Measurements from ENCODE around the gene CREB5.

Gene CREB5

DNA sequence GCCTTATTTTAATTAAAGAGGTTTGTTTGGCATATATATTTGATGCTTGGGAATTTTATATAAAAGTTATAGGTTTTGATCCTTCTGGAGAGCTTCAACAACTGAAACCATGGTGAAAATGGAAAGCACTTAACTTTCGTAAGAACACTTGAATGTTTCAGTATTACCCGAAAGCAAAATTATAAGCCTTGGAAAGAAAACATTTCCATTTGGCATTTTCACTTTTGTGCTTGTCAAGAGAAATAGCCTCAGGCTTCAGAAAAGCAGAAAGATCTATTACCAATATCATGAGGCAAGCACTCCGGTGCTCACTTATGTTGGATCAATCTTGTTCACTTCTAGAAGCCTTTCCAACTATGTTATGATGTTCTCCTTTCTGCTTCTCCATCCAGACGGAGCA lies 289.9 kb downstream of the CREB5 start:
- H3K27ac ChIP-seq (ENCODE audit: poor library complexity, severe bottlenecking): no peak overlapping the region
- H3K36me3 ChIP-seq (ENCODE audit: low read depth): no peaks in the 10 kb centered on the region
- H3K27me3 ChIP-seq (ENCODE audit: insufficient read depth, poor library complexity, severe bottlenecking): no peaks in the 10 kb centered on the region
- ATAC-seq (ENCODE audit: low read depth) (no peak), DNase-seq (ENCODE audit: low spot score) (no peak)
- H3K9me3 ChIP-seq (ENCODE audit: severe bottlenecking): no peaks in the 10 kb centered on the region
- H3K4me1 ChIP-seq (ENCODE audit: insufficient read depth, poor library complexity, severe bottlenecking): no peaks in the 10 kb centered on the region
- H3K4me3 ChIP-seq (ENCODE audit: severe bottlenecking): no peak overlapping the region
- TF ChIP-seq, protein P1, sequence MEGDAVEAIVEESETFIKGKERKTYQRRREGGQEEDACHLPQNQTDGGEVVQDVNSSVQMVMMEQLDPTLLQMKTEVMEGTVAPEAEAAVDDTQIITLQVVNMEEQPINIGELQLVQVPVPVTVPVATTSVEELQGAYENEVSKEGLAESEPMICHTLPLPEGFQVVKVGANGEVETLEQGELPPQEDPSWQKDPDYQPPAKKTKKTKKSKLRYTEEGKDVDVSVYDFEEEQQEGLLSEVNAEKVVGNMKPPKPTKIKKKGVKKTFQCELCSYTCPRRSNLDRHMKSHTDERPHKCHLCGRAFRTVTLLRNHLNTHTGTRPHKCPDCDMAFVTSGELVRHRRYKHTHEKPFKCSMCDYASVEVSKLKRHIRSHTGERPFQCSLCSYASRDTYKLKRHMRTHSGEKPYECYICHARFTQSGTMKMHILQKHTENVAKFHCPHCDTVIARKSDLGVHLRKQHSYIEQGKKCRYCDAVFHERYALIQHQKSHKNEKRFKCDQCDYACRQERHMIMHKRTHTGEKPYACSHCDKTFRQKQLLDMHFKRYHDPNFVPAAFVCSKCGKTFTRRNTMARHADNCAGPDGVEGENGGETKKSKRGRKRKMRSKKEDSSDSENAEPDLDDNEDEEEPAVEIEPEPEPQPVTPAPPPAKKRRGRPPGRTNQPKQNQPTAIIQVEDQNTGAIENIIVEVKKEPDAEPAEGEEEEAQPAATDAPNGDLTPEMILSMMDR (IDR thresholded peaks at IDR 0.05; ENCODE audit: poor library complexity, severe bottlenecking): no peak

DNA sequence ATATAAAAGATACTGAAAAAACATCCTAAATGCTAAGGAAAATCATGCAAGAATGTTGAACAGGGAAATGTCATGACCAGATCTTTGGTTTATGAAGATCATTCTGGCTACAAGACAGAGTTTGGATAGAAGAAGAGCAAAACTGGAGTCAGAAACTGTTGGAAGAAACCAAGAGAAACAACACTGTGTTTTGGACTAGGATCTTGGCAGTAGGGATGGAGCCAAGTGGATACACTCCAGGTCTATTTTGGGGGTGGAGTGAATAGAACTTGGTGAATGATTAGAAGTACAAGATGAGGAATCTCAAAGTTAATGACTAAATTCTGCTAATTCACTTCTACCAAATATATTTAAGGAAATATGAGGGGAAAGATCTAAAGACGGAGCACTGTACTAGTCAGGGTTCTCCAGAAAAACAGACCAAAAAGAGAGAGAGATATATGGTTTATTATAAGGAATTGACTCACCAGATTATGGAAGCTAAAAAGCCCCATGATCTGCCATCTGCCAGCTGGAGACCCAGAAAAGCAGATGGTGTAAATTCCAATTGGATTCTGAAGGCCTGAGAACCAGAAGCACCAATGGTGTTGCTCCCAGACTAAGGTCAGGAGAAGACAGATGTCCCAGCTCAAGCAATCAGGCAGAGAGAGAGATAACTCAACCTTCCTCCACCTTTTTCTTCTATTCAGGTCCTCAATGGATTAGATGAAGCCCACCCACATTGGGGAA lies 290.9 kb downstream of the CREB5 start:
- H3K36me3 ChIP-seq (ENCODE audit: low read depth): no peaks in the 10 kb centered on the region
- no peak for DNase-seq (ENCODE audit: low spot score)
- no peaks in the 10 kb centered on the region for H3K4me1 ChIP-seq (ENCODE audit: insufficient read depth, poor library complexity, severe bottlenecking)
- no peak for ATAC-seq (ENCODE audit: low read depth)
- H3K4me3 ChIP-seq (ENCODE audit: severe bottlenecking): no peak overlapping the region
- H3K27me3 ChIP-seq (ENCODE audit: insufficient read depth, poor library complexity, severe bottlenecking): no peaks in the 10 kb centered on the region
- TF ChIP-seq, protein P1 (IDR thresholded peaks at IDR 0.05; ENCODE audit: poor library complexity, severe bottlenecking): no peak
- H3K9me3 ChIP-seq (ENCODE audit: severe bottlenecking): no peaks in the 10 kb centered on the region
- H3K27ac ChIP-seq (ENCODE audit: poor library complexity, severe bottlenecking): no peak overlapping the region

DNA sequence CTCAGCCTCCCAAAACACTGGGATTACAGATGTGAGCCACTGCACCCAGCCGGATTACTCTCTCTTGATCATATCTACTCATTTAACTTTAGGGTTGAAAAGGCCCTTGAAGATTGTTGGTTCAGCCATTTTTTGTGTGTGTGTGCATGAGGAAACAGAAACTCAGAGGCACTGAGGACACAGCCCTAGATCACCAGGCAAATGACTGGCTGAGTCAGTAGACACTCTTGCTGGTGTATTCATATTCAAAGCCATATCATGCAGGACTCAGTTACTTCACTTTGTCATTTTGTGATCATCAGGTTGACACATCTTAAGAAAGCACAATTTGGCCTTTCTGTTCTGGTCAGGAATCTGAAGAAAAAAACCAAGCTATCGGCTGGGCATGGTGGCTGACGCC lies 292.4 kb downstream of the CREB5 start:
- H3K4me1 ChIP-seq (ENCODE audit: insufficient read depth, poor library complexity, severe bottlenecking): no peaks in the 10 kb centered on the region
- H3K27me3 ChIP-seq (ENCODE audit: insufficient read depth, poor library complexity, severe bottlenecking): no peaks in the 10 kb centered on the region
- ATAC-seq (ENCODE audit: low read depth) (no peak), DNase-seq (ENCODE audit: low spot score) (no peak)
- H3K9me3 ChIP-seq (ENCODE audit: severe bottlenecking): no peaks in the 10 kb centered on the region
- TF ChIP-seq, protein P1 (IDR thresholded peaks at IDR 0.05; ENCODE audit: poor library complexity, severe bottlenecking): no peak
- no peak overlapping the region for H3K27ac ChIP-seq (ENCODE audit: poor library complexity, severe bottlenecking)
- no peaks in the 10 kb centered on the region for H3K36me3 ChIP-seq (ENCODE audit: low read depth)
- H3K4me3 ChIP-seq (ENCODE audit: severe bottlenecking): no peak overlapping the region

DNA sequence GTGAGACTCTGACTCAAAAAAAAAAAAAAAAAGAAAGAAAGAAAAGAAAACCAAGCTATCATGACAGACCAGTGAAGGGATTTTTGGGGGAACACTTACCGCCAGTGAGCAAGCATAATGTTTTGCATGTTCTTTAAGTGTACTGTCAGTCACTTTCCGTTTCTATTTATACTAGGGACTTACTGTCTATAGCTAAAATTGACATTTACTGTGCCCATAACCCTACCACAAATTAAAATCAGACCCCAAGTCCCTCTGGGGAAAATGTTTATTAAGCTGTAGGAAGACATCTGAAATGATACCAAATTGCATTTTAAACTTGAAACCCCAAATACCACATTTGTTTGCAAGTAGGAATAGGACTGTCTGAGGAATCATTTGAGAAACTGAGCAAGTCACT lies 293.0 kb downstream of the CREB5 start:
- H3K27me3 ChIP-seq (ENCODE audit: insufficient read depth, poor library complexity, severe bottlenecking): no peaks in the 10 kb centered on the region
- H3K36me3 ChIP-seq (ENCODE audit: low read depth): no peaks in the 10 kb centered on the region
- no peak overlapping the region for H3K27ac ChIP-seq (ENCODE audit: poor library complexity, severe bottlenecking)
- DNase-seq (ENCODE audit: low spot score): no peak
- no peak overlapping the region for H3K4me3 ChIP-seq (ENCODE audit: severe bottlenecking)
- no peaks in the 10 kb centered on the region for H3K9me3 ChIP-seq (ENCODE audit: severe bottlenecking)
- H3K4me1 ChIP-seq (ENCODE audit: insufficient read depth, poor library complexity, severe bottlenecking): no peaks in the 10 kb centered on the region
- ATAC-seq (ENCODE audit: low read depth): no peak
- TF ChIP-seq, protein P1 (IDR thresholded peaks at IDR 0.05; ENCODE audit: poor library complexity, severe bottlenecking): no peak

DNA sequence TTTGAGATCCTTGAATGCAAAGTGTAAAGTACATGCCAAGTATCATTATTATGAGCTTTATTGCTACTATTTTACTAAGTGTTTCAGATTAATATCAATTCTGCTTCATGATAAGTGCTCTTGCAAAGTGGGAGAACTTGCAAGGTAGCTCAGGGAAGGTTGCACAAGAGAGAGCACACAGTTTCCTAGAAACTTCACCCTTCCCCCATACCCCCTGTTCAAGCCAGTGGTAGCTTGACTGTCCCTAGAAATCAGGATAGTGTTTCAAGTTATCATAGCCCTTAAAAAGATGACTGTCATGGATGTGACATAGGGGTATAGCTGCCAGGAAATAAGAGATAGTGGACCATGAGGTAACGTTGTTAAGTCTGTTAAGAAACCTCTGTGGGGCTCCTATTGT lies 294.3 kb downstream of the CREB5 start:
- DNase-seq (ENCODE audit: low spot score) (no peak), ATAC-seq (ENCODE audit: low read depth) (no peak)
- H3K9me3 ChIP-seq (ENCODE audit: severe bottlenecking): no peaks in the 10 kb centered on the region

More for the DNA sequence above, 294.3 kb downstream of the CREB5 start:
- no peaks in the 10 kb centered on the region for H3K36me3 ChIP-seq (ENCODE audit: low read depth)
- TF ChIP-seq, protein P1 (IDR thresholded peaks at IDR 0.05; ENCODE audit: poor library complexity, severe bottlenecking): no peak
- H3K4me3 ChIP-seq (ENCODE audit: severe bottlenecking): no peak overlapping the region
- no peaks in the 10 kb centered on the region for H3K4me1 ChIP-seq (ENCODE audit: insufficient read depth, poor library complexity, severe bottlenecking)
- no peaks in the 10 kb centered on the region for H3K27me3 ChIP-seq (ENCODE audit: insufficient read depth, poor library complexity, severe bottlenecking)
- H3K27ac ChIP-seq (ENCODE audit: poor library complexity, severe bottlenecking): no peak overlapping the region

Data from RWPE2 (cell line).